Lower lobe of right lung (tissue), 2 donors: Measurements from ENCODE around the gene ADAMTS17. TPM values are rescaled to one million over a fixed set of nuclear protein-coding genes. Genes with fewer than 3 reads are reported as not detected.

Source experiments
- ATAC-seq, 2 donors: fragments of 200-7000 bp; cut with Tn5 transposase; one replicate each; pipeline ENCODE4 v1.9.1; 2020 to 2022; ENCODE audit warnings: mild to moderate bottlenecking in 2 of 2, moderate library complexity in 2 of 2
- DNase-seq: peaks from one replicate; pipeline ENCODE4 v3.0.0-alpha.2; 2020
- H3K27ac ChIP-seq: fragments of 200-600 bp; one replicate; pipeline ENCODE4 v1.8.0; 2022
- H3K27me3 ChIP-seq: fragments of 200-600 bp; one replicate; pipeline ENCODE4 v1.8.0; 2022; ENCODE audit warnings: low read depth
- H3K36me3 ChIP-seq: fragments of 200-600 bp; one replicate; pipeline ENCODE4 v1.8.0; 2022; ENCODE audit warnings: mild to moderate bottlenecking
- H3K4me1 ChIP-seq: fragments of 200-600 bp; one replicate; pipeline ENCODE4 v1.8.0; 2022
- H3K4me3 ChIP-seq: fragments of 200-600 bp; one replicate; pipeline ENCODE4 v1.8.0; 2022; ENCODE audit warnings: mild to moderate bottlenecking
- H3K9me3 ChIP-seq: fragments of 200-600 bp; one replicate; pipeline ENCODE4 v1.8.0; 2022
- intact Hi-C: fragments of 100-400 bp; cut with DNase I; formaldehyde crosslinking; loops from one replicate; pipeline ENCODE4 v1.11.0; 2022
- total RNA-seq: library from RNA; stranded (reverse); fragmentation: NEBNext Ultra II Directional; extraction: Animal tissue kit (Norgen Biotek cat#: 25700); gene quantifications from one replicate; pipeline ENCODE4 v1.2.1, GENCODE V29; 2021
- TF ChIP-seq, protein P1 (sequence below): fragments of 200-600 bp; IDR thresholded peaks from one replicate; pipeline ENCODE4 v1.8.0; 2022; ENCODE audit warnings: antibody characterized with exemption, mild to moderate bottlenecking
- donor health status: DM: no; HTN: yes; CAD: no; lungs with severe emphysema.

The ADAMTS17 gene
- total RNA-seq, 1 donor from 2014 or later, result 3.0 TPM

DNA sequence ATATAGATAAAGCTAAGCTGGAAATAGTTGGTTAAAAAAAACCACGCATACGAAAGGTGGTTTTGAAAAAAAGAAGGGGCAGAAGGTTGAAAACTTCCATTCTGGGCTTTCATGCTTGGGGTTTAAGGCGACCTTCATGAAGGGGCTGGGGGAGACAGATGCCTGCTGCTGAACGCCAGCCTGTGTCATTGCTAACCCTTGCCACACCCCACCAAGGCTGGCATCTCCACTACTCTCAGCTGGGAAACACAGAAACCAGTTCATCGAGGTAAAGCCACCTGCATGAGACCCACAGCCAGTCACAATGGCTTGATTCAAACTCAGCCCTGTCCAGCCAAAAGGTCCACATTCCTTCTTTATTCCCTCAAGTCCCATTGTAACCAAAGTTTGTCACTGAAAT, 78.7 kb downstream of the ADAMTS17 start:
- intact Hi-C loops, result no loop called here
- Histone ChIP-seq H3K36me3 (no peaks in the 10 kb centered on the region), H3K27ac (no peak overlapping the region), H3K4me3 (no peak overlapping the region), H3K4me1 (no peaks in the 10 kb centered on the region), H3K9me3 (no peaks in the 10 kb centered on the region), H3K27me3 (no peaks in the 10 kb centered on the region)
- TF ChIP-seq, protein P1, sequence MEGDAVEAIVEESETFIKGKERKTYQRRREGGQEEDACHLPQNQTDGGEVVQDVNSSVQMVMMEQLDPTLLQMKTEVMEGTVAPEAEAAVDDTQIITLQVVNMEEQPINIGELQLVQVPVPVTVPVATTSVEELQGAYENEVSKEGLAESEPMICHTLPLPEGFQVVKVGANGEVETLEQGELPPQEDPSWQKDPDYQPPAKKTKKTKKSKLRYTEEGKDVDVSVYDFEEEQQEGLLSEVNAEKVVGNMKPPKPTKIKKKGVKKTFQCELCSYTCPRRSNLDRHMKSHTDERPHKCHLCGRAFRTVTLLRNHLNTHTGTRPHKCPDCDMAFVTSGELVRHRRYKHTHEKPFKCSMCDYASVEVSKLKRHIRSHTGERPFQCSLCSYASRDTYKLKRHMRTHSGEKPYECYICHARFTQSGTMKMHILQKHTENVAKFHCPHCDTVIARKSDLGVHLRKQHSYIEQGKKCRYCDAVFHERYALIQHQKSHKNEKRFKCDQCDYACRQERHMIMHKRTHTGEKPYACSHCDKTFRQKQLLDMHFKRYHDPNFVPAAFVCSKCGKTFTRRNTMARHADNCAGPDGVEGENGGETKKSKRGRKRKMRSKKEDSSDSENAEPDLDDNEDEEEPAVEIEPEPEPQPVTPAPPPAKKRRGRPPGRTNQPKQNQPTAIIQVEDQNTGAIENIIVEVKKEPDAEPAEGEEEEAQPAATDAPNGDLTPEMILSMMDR, result no peak
- no peak for ATAC-seq
- DNase-seq, result no peak

DNA sequence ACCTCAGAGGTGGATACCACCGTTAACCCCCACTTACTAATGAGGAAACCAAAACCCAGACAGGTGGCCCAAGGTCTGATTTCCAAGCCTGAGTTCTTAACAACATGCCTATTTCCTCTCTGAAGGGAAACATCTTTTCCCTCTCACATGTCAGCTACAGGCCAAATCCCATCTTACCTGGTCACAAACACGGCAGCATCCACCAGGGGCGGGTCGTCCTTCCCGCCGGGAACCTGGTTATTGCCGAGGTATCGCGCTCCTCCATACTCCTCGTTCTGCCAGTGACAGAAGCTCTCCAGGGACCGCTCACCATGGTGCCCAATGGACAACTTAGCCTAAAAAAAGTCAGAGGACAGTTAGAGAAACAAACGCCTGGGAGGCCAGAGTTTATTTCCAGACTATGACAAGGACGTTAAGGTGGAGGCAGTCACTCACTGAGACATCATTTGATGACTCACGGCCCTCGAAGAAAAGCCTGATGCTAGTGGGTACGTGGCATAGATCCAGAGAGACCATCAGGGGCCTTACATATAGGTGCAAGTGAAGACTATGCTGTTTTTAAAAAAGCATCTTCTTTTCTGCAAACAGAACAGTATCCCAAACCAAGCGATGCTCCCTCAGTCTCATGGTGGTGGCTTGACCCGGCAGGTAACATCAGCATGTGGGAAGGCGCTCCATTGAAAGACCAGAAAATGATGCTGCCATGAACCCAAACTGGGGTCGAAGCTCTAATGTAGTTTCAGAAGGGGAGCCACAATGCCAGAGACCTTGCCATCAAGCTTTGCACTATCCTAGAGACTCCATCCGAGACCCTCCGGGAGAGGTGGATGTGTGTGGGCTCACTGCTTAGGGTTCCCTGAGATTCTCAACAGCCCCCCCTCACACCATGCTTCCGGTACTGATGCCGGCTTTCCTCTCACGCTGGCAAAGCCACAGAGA, 80.2 kb downstream of the ADAMTS17 start:
- Histone ChIP-seq H3K27me3 (no peaks in the 10 kb centered on the region), H3K4me1 (no peaks in the 10 kb centered on the region), H3K4me3 (no peak overlapping the region), H3K27ac (no peak overlapping the region), H3K36me3 (no peaks in the 10 kb centered on the region), H3K9me3 (no peaks in the 10 kb centered on the region)
- intact Hi-C loops, result no loop called here
- DNase-seq (no peak), ATAC-seq (no peak)
- TF ChIP-seq, protein P1, result no peak

DNA sequence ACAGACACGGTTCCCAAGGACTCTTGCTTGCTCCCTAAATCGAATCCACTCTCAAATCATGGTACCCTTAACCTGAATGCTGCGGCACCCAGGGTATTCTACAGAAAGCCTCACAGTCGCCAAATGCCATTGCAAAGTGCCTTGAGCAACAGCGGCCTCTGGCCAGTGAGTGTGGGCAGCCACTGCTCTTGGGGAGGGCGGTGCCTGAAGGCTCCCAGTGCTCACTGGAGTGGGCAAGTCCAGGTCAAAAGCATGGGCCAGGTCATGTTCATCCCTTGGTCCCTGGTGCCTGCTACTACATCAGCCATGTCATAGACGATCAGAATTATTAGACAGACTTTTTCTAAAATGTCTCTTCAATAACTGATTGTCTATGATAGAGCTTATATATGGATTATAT, 82.5 kb downstream of the ADAMTS17 start:
- ATAC-seq, result no peak
- Histone ChIP-seq H3K36me3 (no peaks in the 10 kb centered on the region), H3K4me1 (no peaks in the 10 kb centered on the region), H3K4me3 (no peak overlapping the region), H3K27me3 (no peaks in the 10 kb centered on the region), H3K27ac (no peak overlapping the region), H3K9me3 (no peaks in the 10 kb centered on the region)
- TF ChIP-seq, protein P1, result no peak
- DNase-seq, result no peak
- intact Hi-C loops, result no loop called here

DNA sequence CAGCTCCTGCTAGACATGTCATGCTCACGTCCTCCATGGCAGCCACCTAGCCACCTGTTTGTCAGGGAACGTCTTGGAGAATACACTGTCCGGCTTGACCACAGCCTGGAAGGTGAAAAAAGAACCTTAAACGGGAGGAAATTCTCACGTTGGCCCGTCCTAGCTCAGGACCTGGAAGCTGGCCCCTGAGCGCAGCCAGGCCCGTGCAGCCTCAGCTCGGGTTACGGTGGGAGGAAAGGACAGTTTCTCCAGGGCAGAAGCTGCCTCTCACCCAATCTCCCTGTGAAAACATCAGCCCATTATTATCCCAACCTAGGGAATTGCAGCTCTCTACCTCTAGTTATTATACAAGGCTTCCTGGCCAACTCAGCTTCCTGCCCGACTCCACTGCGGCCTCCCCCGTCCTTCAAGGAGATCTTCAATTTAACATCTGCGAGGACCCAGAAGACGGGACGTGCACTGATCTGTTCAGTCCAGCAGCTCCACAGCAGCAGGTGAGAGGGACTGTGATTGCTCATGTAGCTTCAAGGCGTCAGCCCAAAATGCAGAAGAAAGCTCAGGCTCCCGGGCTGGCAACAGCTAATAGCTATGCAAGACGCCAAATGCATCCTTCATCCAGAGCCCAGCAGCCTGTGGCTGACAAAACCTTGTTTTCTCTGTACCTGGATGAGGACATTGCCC, 84.7 kb downstream of the ADAMTS17 start:
- TF ChIP-seq, protein P1, result no peak
- no peak overlapping the region for H3K27ac ChIP-seq
- no peak for ATAC-seq
- no peaks in the 10 kb centered on the region for H3K4me1 ChIP-seq
- H3K27me3 ChIP-seq, result no peaks in the 10 kb centered on the region
- H3K36me3 ChIP-seq, result no peaks in the 10 kb centered on the region
- H3K4me3 ChIP-seq, result no peak overlapping the region
- H3K9me3 ChIP-seq, result no peaks in the 10 kb centered on the region
- intact Hi-C loops, result no loop called here
- DNase-seq, result no peak

DNA sequence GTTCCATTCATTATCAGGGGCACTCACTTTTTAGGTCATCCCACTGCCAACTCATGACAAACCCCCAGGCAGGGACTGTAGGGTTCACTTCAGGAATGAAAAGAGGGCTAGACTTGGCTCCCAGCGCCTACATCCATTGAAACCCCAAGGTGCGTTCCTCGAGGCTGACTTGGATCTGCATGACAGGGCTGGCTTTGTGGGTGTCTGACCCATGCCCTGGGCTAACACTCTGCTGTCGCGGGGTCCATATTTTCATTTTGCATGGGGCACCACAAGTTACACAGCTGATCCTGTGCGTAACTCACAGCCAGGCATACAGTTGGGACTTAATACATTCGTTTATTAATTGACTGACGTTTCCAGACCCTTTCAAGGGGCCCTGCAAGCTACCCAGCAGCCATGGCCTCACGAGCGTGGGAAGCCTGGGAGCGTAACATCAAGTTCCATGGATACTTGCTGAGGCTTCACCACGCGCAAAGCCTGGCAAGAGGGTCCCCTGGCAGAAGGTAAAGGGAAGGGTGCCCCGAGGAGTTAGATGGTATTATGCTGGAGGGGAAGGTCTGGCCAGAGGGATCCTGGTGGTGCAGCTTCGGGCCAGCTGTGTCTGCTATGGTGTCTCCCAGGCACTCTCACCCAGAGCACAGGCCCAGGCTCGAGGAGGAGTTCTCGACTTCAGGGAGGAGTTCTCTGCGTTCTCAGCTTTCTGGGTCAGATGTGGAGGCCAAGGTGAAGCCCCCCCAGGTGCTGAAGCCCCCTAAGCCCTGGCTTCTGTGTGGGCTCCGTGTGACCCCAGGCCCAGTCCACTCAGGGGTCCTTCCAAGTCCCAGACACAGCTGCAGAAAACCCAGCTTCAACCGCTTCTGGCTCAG, 85.4 kb downstream of the ADAMTS17 start:
- H3K4me1 ChIP-seq, result no peaks in the 10 kb centered on the region
- DNase-seq (no peak), ATAC-seq (no peak)
- H3K27ac ChIP-seq, result no peak overlapping the region
- H3K9me3 ChIP-seq, result no peaks in the 10 kb centered on the region
- no peaks in the 10 kb centered on the region for H3K36me3 ChIP-seq
- TF ChIP-seq, protein P1, result no peak
- no peak overlapping the region for H3K4me3 ChIP-seq
- intact Hi-C loops, result no loop called here
- no peaks in the 10 kb centered on the region for H3K27me3 ChIP-seq
